Measurements from ENCODE around the gene PARD6A. TPM values are rescaled to one million over a fixed set of nuclear protein-coding genes. Genes with fewer than 3 reads are reported as not detected.

PARD6A gene
- total RNA-seq, 1 experiment from 2014 or later, result 10.8 TPM

GRCh38 chr16:67657017-67657608 lies 3.6 kb upstream of the PARD6A start:
- ATAC-seq, result no peak
- no peak for TF ChIP-seq REST (IDR thresholded peaks at IDR 0.05; ENCODE audit: insufficient read depth in 1 of 2, low read depth in 2 of 2, low read length in 1 of 2)
- TF ChIP-seq TCF7L2 (IDR thresholded peaks at IDR 0.05; ENCODE audit: low read depth, low read length), result no peak
- TF ChIP-seq SIN3A (IDR thresholded peaks at IDR 0.05; ENCODE audit: borderline replicate concordance, insufficient read depth, low read depth, low read length), result no peak
- TF ChIP-seq POLR2AphosphoS5 (IDR thresholded peaks at IDR 0.05; ENCODE audit: low read depth, low read length), result no peak
- no peak for TF ChIP-seq CTCF (IDR thresholded peaks at IDR 0.05)
- POLR2A ChIA-PET, result no interaction called here
- intact Hi-C loops (cut with micrococcal nuclease; ENCODE audit: unreplicated experiment) (no loop called here), in situ Hi-C loops (cut with HindIII; ENCODE audit: low pct_unique_long_range_greater_than_20kb, low sequenced_read_pairs) (no loop called here)
- peaks cover 3% of the 10 kb centered on the region; the same call in 1 of the 2 replicates for H3K4me1 ChIP-seq (ENCODE audit: control insufficient read depth, insufficient read depth, low read length)
- no peaks in the 10 kb centered on the region for H3K9me3 ChIP-seq (ENCODE audit: control insufficient read depth, insufficient read depth, low read depth, low read length)
- CTCF ChIA-PET, result no interaction called here
- H3K27me3 ChIP-seq (ENCODE audit: control insufficient read depth, insufficient read depth, low read length), result no peaks in the 10 kb centered on the region
- H3K36me3 ChIP-seq (ENCODE audit: control insufficient read depth, insufficient read depth, low read length), result peaks cover 2% of the 10 kb centered on the region; the same call in 1 of the 2 replicates
- DNase-seq (ENCODE audit: low read depth, low spot score), result no peak
- H3K4me3 ChIP-seq (ENCODE audit: low read depth in 2 of 2, low read length in 2 of 2), result no peak overlapping the region
- no peak overlapping the region for H3K27ac ChIP-seq (ENCODE audit: low read length)
- no TSS peak for BruUV-seq (replicated peaks)

- POLR2A ChIA-PET, result interaction anchor here (0.5 kb wide), 1 partner anchor 56 kb away, joined by 6 read pairs; no protein-coding TSS in a partner anchor
- ATAC-seq (no peak), DNase-seq (ENCODE audit: low read depth, low spot score) (no peak)
- in situ Hi-C loops (cut with HindIII; ENCODE audit: low pct_unique_long_range_greater_than_20kb, low sequenced_read_pairs) (no loop called here), intact Hi-C loops (cut with micrococcal nuclease; ENCODE audit: unreplicated experiment) (no loop called here)
- Histone ChIP-seq H3K36me3 (ENCODE audit: control insufficient read depth, insufficient read depth, low read length) (peaks cover 2% of the 10 kb centered on the region; the same call in 1 of the 2 replicates), H3K27me3 (ENCODE audit: control insufficient read depth, insufficient read depth, low read length) (no peaks in the 10 kb centered on the region), H3K27ac (ENCODE audit: low read length) (no peak overlapping the region), H3K4me3 (ENCODE audit: low read depth in 2 of 2, low read length in 2 of 2) (no peak overlapping the region), H3K4me1 (ENCODE audit: control insufficient read depth, insufficient read depth, low read length) (peaks cover 3% of the 10 kb centered on the region; the same call in 1 of the 2 replicates), H3K9me3 (ENCODE audit: control insufficient read depth, insufficient read depth, low read depth, low read length) (no peaks in the 10 kb centered on the region)
- TF ChIP-seq REST (IDR thresholded peaks at IDR 0.05; ENCODE audit: insufficient read depth in 1 of 2, low read depth in 2 of 2, low read length in 1 of 2) (no peak), TCF7L2 (IDR thresholded peaks at IDR 0.05; ENCODE audit: low read depth, low read length) (no peak), SIN3A (IDR thresholded peaks at IDR 0.05; ENCODE audit: borderline replicate concordance, insufficient read depth, low read depth, low read length) (no peak), POLR2AphosphoS5 (IDR thresholded peaks at IDR 0.05; ENCODE audit: low read depth, low read length) (no peak)
- no TSS peak for BruUV-seq (replicated peaks)
- CTCF ChIA-PET, result no interaction called here
These were observed 2.8 kb upstream of the PARD6A start for GRCh38 chr16:67657751-67658518.
